Small intestine (tissue), 7 donors: ENCODE data around the gene GRPEL2. TPM values are rescaled to one million over a fixed set of nuclear protein-coding genes. Genes with fewer than 3 reads are reported as not detected.

Source experiments
- DNase-seq, 2 donors: peaks; one replicate each; pipeline versions ENCODE4 v3.0.0 to v3.0.0-alpha.2; 2013
- FAIRE-seq: peaks from 2 replicates; lab custom pipeline; 2012; peaks lifted over from hg19 to GRCh38; lab: Jason Lieb, UNC
- H3K27ac ChIP-seq, 3 donors: one replicate each; pipeline ENCODE4 v1.5.1; 2013; ENCODE audit warnings: low read length in 2 of 3, mild to moderate bottlenecking in 2 of 3, control low read depth in 1 of 3, inconsistent platforms in 1 of 3, low read depth in 1 of 3, moderate library complexity in 1 of 3
- H3K27me3 ChIP-seq, 3 donors: one replicate each; pipeline ENCODE4 v1.6.1; 2013; ENCODE audit warnings: low read length in 3 of 3, inconsistent platforms in 1 of 3; ENCODE audit not compliant: control insufficient read depth in 3 of 3, insufficient read depth in 3 of 3
- H3K36me3 ChIP-seq, 3 donors: one replicate each; pipeline ENCODE4 v1.6.1; 2013; ENCODE audit warnings: low read length in 3 of 3, inconsistent platforms in 1 of 3, low read depth in 1 of 3, mild to moderate bottlenecking in 1 of 3, moderate library complexity in 1 of 3; ENCODE audit not compliant: control insufficient read depth in 3 of 3, insufficient read depth in 2 of 3
- H3K4me1 ChIP-seq, 3 donors: one replicate each; pipeline ENCODE4 v1.6.1; 2013; ENCODE audit warnings: low read length in 2 of 3, inconsistent platforms in 1 of 3, low read depth in 1 of 3, mild to moderate bottlenecking in 1 of 3, moderate library complexity in 1 of 3; ENCODE audit not compliant: control insufficient read depth in 3 of 3, insufficient read depth in 2 of 3
- H3K4me3 ChIP-seq, 3 donors: one replicate each; pipeline ENCODE4 v1.5.1; 2013; ENCODE audit warnings: low read length in 3 of 3, control low read depth in 1 of 3, inconsistent platforms in 1 of 3, low read depth in 1 of 3, mild to moderate bottlenecking in 1 of 3, moderate library complexity in 1 of 3
- H3K9me3 ChIP-seq, 2 donors: one replicate each; pipeline ENCODE4 v1.6.1; 2013; ENCODE audit warnings: low read depth in 1 of 2, low read length in 1 of 2; ENCODE audit not compliant: control insufficient read depth in 2 of 2, insufficient read depth in 1 of 2
- WGBS, 3 donors: extraction: QIAGEN DNeasy Blood & Tissue Kit; methylation state at CpG; one replicate each; pipeline ENCODE4 v1.1.7; 2013; 5-methylcytosine and 5-hydroxymethylcytosine counted together
- polyA plus RNA-seq, 4 donors: library from polyadenylated mRNA; stranded (reverse) in 3 of 4; unstranded in 1 of 4; fragments of 200-250 nt in 3 of 4; fragments of 120-200 nt in 1 of 4; gene quantifications; one replicate each; pipeline versions ENCODE4 v1.2.1 to v1.2.3, GENCODE V29; 2013
- donor health status: healthy with polysubstance abuse.
- donor health status: control.
- donor health status: control.
- donor health status: Bipolar disorder and iron deficiency.
- donor health status: healthy.

Gene GRPEL2
- polyA plus RNA-seq, 4 donors: 2.9 to 16.3 (median 8.7) TPM

- no peak for FAIRE-seq
- no peak overlapping the region for H3K4me3 ChIP-seq
- peaks cover 0 to 22% (median 0%) of the 10 kb centered on the region in 3 donors for H3K4me1 ChIP-seq
- no peaks in the 10 kb centered on the region for H3K9me3 ChIP-seq
- peaks cover 0 to 26% (median 0%) of the 10 kb centered on the region in 3 donors for H3K36me3 ChIP-seq
- no peaks in the 10 kb centered on the region for H3K27me3 ChIP-seq
- no peak for DNase-seq
- no peak overlapping the region for H3K27ac ChIP-seq
- 91 to 94% (median 94%) methylated on average over 22 of the region's 22 CpGs for WGBS, 3 donors
These were observed 22.8 kb downstream of the GRPEL2 start for GRCh38 chr5:149367972-149368645.

GRCh38 chr5:149370878-149371277, 25.6 kb downstream of the GRPEL2 start:
- no peak for FAIRE-seq
- Histone ChIP-seq H3K27me3 (no peaks in the 10 kb centered on the region), H3K4me3 (no peak overlapping the region), H3K27ac (no peak overlapping the region), H3K36me3 (peaks cover 0 to 16% (median 0%) of the 10 kb centered on the region in 3 donors), H3K9me3 (no peaks in the 10 kb centered on the region), H3K4me1 (peaks cover 0 to 19% (median 0%) of the 10 kb centered on the region in 3 donors)
- 66 to 71% (median 69%) methylated on average over 2 of the region's 2 CpGs for WGBS, 3 donors
- DNase-seq: no peak

- peak; percentile 74 to 81 for DNase-seq
- Histone ChIP-seq H3K27me3 (no peaks in the 10 kb centered on the region), H3K27ac (peak overlapping the region in 1 of 3 donors; percentile 42), H3K36me3 (peaks cover 0 to 13% (median 0%) of the 10 kb centered on the region in 3 donors), H3K9me3 (no peaks in the 10 kb centered on the region), H3K4me1 (peaks cover 0 to 14% (median 0%) of the 10 kb centered on the region in 3 donors), H3K4me3 (no peak overlapping the region)
- 28 to 39% (median 33%) methylated on average over 12 of the region's 12 CpGs for WGBS, 3 donors
- no peak for FAIRE-seq
These were observed 26.1 kb downstream of the GRPEL2 start for GRCh38 chr5:149371296-149371962.

- H3K4me3 ChIP-seq: no peak overlapping the region
- peaks cover 0 to 17% (median 0%) of the 10 kb centered on the region in 3 donors for H3K36me3 ChIP-seq
- peaks cover 0 to 7% (median 0%) of the 10 kb centered on the region in 3 donors for H3K4me1 ChIP-seq
- H3K27ac ChIP-seq: no peak overlapping the region
- WGBS, 3 donors: 75 to 94% (median 90%) methylated on average over 4 of the region's 4 CpGs
- no peaks in the 10 kb centered on the region for H3K9me3 ChIP-seq
- DNase-seq (no peak), FAIRE-seq (no peak)
- no peaks in the 10 kb centered on the region for H3K27me3 ChIP-seq
These were observed 26.9 kb downstream of the GRPEL2 start for GRCh38 chr5:149372076-149372795.

GRCh38 chr5:149372932-149373331, 27.6 kb downstream of the GRPEL2 start:
- WGBS, 3 donors: 93 to 97% (median 96%) methylated on average over 3 of the region's 3 CpGs
- no peaks in the 10 kb centered on the region for H3K9me3 ChIP-seq
- peaks cover 0 to 15% (median 0%) of the 10 kb centered on the region in 3 donors for H3K36me3 ChIP-seq
- H3K4me1 ChIP-seq: no peaks in the 10 kb centered on the region
- H3K27ac ChIP-seq: no peak overlapping the region
- DNase-seq: no peak
- no peak for FAIRE-seq
- H3K4me3 ChIP-seq: no peak overlapping the region
- H3K27me3 ChIP-seq: no peaks in the 10 kb centered on the region

GRCh38 chr5:149374303-149374702, 29.0 kb downstream of the GRPEL2 start:
- DNase-seq (no peak), FAIRE-seq (no peak)
- 92 to 96% (median 94%) methylated on average over 20 of the region's 20 CpGs for WGBS, 3 donors
- Histone ChIP-seq H3K9me3 (no peaks in the 10 kb centered on the region), H3K4me3 (no peak overlapping the region), H3K27ac (no peak overlapping the region), H3K36me3 (peaks cover 0 to 8% (median 0%) of the 10 kb centered on the region in 3 donors), H3K27me3 (peaks cover 0 to 3% (median 0%) of the 10 kb centered on the region in 3 donors), H3K4me1 (no peaks in the 10 kb centered on the region)

GRCh38 chr5:149374801-149375200, 29.5 kb downstream of the GRPEL2 start:
- H3K36me3 ChIP-seq: peaks cover 0 to 6% (median 0%) of the 10 kb centered on the region in 3 donors
- WGBS, 3 donors: 71 to 72% (median 72%) methylated on average over 3 of the region's 3 CpGs
- H3K4me3 ChIP-seq: no peak overlapping the region
- H3K27ac ChIP-seq: no peak overlapping the region
- H3K9me3 ChIP-seq: no peaks in the 10 kb centered on the region
- H3K4me1 ChIP-seq: no peaks in the 10 kb centered on the region
- DNase-seq (no peak), FAIRE-seq (no peak)
- peaks cover 0 to 3% (median 0%) of the 10 kb centered on the region in 3 donors for H3K27me3 ChIP-seq

GRCh38 chr5:149375434-149375833, 30.1 kb downstream of the GRPEL2 start:
- H3K4me1 ChIP-seq: no peaks in the 10 kb centered on the region
- H3K27me3 ChIP-seq: peaks cover 0 to 3% (median 0%) of the 10 kb centered on the region in 3 donors
- FAIRE-seq: no peak
- DNase-seq: no peak
- H3K4me3 ChIP-seq: no peak overlapping the region
- no peak overlapping the region for H3K27ac ChIP-seq
- 87 to 90% (median 89%) methylated on average over 6 of the region's 6 CpGs for WGBS, 3 donors
- no peaks in the 10 kb centered on the region for H3K9me3 ChIP-seq
- peaks cover 0 to 6% (median 0%) of the 10 kb centered on the region in 3 donors for H3K36me3 ChIP-seq
